CD4-positive, alpha-beta memory T cell (primary cell): ENCODE data around the gene CUZD1. TPM values are rescaled to one million over a fixed set of nuclear protein-coding genes. Genes with fewer than 3 reads are reported as not detected.
"Not testable (repeated sequence)": the region's sequence is repeated elsewhere in the genome, so short reads cannot be mapped to it uniquely, and the experiment has no call there.

ENCODE experiments used
- CTCF ChIA-PET: fragments of 350-600 bp; sonication (Branson Sonifier 250); formaldehyde crosslinking; loops from one replicate; lab custom pipeline; 2021; ENCODE audit warnings: inconsistent platforms; ENCODE audit not compliant: partially characterized antibody; lab: Charles Lee
- POLR2A ChIA-PET: fragments of 350-600 bp; sonication (Branson Sonifier 250); formaldehyde crosslinking; loops from one replicate; lab custom pipeline; 2021; ENCODE audit not compliant: partially characterized antibody; lab: Charles Lee
- DNase-seq, 5 donors: peaks; one replicate each; pipeline versions ENCODE4 v3.0.0 to v3.0.0-alpha.2; 2020 to 2022; ENCODE audit warnings: mixed read lengths in 1 of 5
- H3K27ac ChIP-seq: one replicate; pipeline ENCODE4 v1.7.0; 2013; ENCODE audit warnings: low read depth, low read length
- H3K27me3 ChIP-seq: 2 replicates; pipeline ENCODE4 v1.7.0; 2013; ENCODE audit warnings: mild to moderate bottlenecking, low read length, moderate library complexity; ENCODE audit not compliant: insufficient read depth
- H3K36me3 ChIP-seq: 2 replicates; pipeline ENCODE4 v1.7.0; 2013; ENCODE audit warnings: mild to moderate bottlenecking, low read length, moderate library complexity; ENCODE audit not compliant: insufficient read depth
- H3K4me1 ChIP-seq: 2 replicates; pipeline ENCODE4 v1.7.0; 2013; ENCODE audit warnings: mild to moderate bottlenecking, low read length, moderate library complexity; ENCODE audit not compliant: insufficient read depth
- H3K4me3 ChIP-seq, 2 donors: one replicate each; pipeline ENCODE4 v1.7.0; 2013; ENCODE audit warnings: low read length in 2 of 2, mild to moderate bottlenecking in 1 of 2
- H3K9me3 ChIP-seq, 2 donors: one replicate each; pipeline ENCODE4 v1.7.0; 2013; ENCODE audit warnings: low read length in 2 of 2, control low read depth in 1 of 2; ENCODE audit not compliant: control insufficient read depth in 1 of 2
- H3K27ac Mint-ChIP-seq, 7 donors: one replicate each; pipeline ENCODE4 v1.8.0; 2020 to 2021; ENCODE audit warnings: mixed read lengths in 7 of 7, mild to moderate bottlenecking in 6 of 7, inconsistent platforms in 3 of 7, moderate library complexity in 3 of 7
- H3K27me3 Mint-ChIP-seq, 2 donors: one replicate each; pipeline ENCODE4 v1.8.0; 2020 to 2021; ENCODE audit warnings: mixed read lengths in 2 of 2
- H3K36me3 Mint-ChIP-seq, 2 donors: one replicate each; pipeline ENCODE4 v1.8.0; 2020 to 2021; ENCODE audit warnings: mixed read lengths in 2 of 2, inconsistent platforms in 1 of 2, mild to moderate bottlenecking in 1 of 2
- H3K4me1 Mint-ChIP-seq, 4 donors: one replicate each; pipeline ENCODE4 v1.8.0; 2020 to 2021; ENCODE audit warnings: mixed read lengths in 4 of 4, mild to moderate bottlenecking in 1 of 4
- H3K4me3 Mint-ChIP-seq, 8 donors: one replicate each; pipeline ENCODE4 v1.8.0; 2020 to 2021; ENCODE audit warnings: mixed read lengths in 8 of 8, mild to moderate bottlenecking in 7 of 8, moderate library complexity in 6 of 8, inconsistent platforms in 3 of 8
- H3K9me3 Mint-ChIP-seq, 8 donors: one replicate each; pipeline ENCODE4 v1.8.0; 2020 to 2021; ENCODE audit warnings: mixed read lengths in 8 of 8, mild to moderate bottlenecking in 5 of 8, inconsistent platforms in 3 of 8, moderate library complexity in 1 of 8
- intact Hi-C: fragments of 100-400 bp; cut with micrococcal nuclease; formaldehyde crosslinking; loops from one replicate; pipeline ENCODE4 v1.15.1; 2023
- polyA plus RNA-seq, 2 donors: library from polyadenylated mRNA; unstranded; fragments of 300-500 nt; fragmentation: Illumina TruSeq; gene quantifications; one replicate each; pipeline ENCODE4 v1.2.3, GENCODE V29; 2021
- total RNA-seq, 2 experiments: library from RNA; stranded (reverse); gene quantifications; one replicate each; pipeline ENCODE4 v1.2.3, GENCODE V29; 2021

The CUZD1 gene
- total and polyA plus RNA-seq, 4 experiments from 2014 or later, result 0.86 to 4.1 (median 2.3) TPM

DNA sequence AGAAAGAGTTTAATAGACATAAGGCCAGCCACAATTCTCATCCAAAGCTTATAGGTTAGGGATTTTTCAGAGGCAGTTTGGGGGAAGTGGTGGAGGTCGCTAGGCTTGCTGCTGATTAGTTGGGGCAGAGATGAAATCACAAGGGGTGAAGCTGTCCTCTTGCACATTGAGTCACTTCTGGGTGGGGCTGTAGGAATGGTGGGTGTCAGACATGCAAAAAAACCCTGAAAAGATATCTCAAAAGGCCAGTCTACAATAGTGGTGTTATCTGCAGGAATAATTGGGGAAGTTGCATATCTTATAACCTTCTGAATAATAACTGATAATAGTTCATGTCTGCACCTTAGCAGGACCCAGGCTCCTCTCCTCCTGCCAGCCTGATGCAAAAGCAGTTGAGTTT lies 31.6 kb upstream of the CUZD1 start:
- DNase-seq, result no peak
- Histone ChIP-seq H3K4me3 (no peak overlapping the region), H3K4me1 (peaks cover 41% of the 10 kb centered on the region), H3K9me3 (no peaks in the 10 kb centered on the region), H3K27ac (no peak overlapping the region), H3K27me3 (no peaks in the 10 kb centered on the region), H3K36me3 (no peaks in the 10 kb centered on the region)
- peak overlapping the region in 6 of 8 donors; percentile 27 to 92 (median 66) for H3K4me3 Mint-ChIP-seq
- intact Hi-C loops, result loop anchor here (5.0 kb wide), 1 partner anchor 275 kb away; the partner anchor contains the start of gene BUB3
- H3K36me3 Mint-ChIP-seq, result peaks cover 5 to 12% of the 10 kb centered on the region in 2 donors
- H3K27ac Mint-ChIP-seq, result peak overlapping the region in 1 of 7 donors; percentile 8
- ChIA-PET CTCF (no interaction called here), POLR2A (no interaction called here)
- peaks cover 0 to 3% (median 0%) of the 10 kb centered on the region in 8 donors for H3K9me3 Mint-ChIP-seq
- H3K4me1 Mint-ChIP-seq, result peaks cover 34 to 62% (median 50%) of the 10 kb centered on the region in 4 donors
- no peaks in the 10 kb centered on the region for H3K27me3 Mint-ChIP-seq

- Histone ChIP-seq H3K36me3 (no peaks in the 10 kb centered on the region), H3K4me3 (no peak overlapping the region), H3K4me1 (peaks cover 41% of the 10 kb centered on the region), H3K27me3 (no peaks in the 10 kb centered on the region), H3K9me3 (no peaks in the 10 kb centered on the region), H3K27ac (no peak overlapping the region)
- ChIA-PET POLR2A (no interaction called here), CTCF (no interaction called here)
- peaks cover 0 to 4% (median under 1%) of the 10 kb centered on the region in 8 donors for H3K9me3 Mint-ChIP-seq
- no peak overlapping the region for H3K27ac Mint-ChIP-seq
- peaks cover 9 to 12% of the 10 kb centered on the region in 2 donors for H3K36me3 Mint-ChIP-seq
- peaks cover 34 to 62% (median 50%) of the 10 kb centered on the region in 4 donors for H3K4me1 Mint-ChIP-seq
- no peaks in the 10 kb centered on the region for H3K27me3 Mint-ChIP-seq
- no peak overlapping the region for H3K4me3 Mint-ChIP-seq
- no peak for DNase-seq
- intact Hi-C loops, result loop anchor here (5.0 kb wide), 1 partner anchor 276 kb away; the partner anchor contains the start of gene BUB3
These were observed 30.8 kb upstream of the CUZD1 start for GRCh38 chr10:122876467-122876855.

DNA sequence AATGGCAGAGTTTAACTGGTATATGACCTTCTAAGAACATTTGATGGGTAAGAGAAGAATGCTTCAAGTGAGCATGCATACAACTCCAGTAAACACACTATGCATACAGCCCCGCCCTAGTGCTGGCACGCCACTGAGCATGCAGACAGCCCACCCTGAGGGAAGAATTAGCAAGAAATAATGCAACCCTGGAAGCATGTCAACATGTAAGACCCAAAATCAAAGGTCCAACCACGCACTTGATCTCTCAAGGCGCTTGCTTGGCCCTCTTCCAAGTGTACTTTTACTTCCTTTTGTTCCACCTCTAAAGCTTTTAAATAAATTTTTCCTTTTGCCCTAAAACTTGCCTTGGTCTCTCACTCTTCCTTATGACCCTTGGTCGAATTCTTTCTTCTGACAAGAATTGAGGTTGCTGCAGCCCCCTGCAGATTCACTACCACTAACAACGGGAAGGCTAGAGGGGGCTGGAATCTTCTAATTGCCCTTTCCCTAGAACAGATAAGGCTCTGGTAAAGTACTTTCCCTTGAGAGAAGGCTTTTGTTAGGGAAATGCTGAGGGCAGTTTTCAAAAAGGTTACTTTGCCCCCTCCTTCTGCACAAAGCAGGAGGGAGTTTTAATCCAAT lies 30.3 kb upstream of the CUZD1 start:
- intact Hi-C loops, result loop anchor here (5.0 kb wide), 1 partner anchor 276 kb away; the partner anchor contains the start of gene BUB3
- Histone ChIP-seq H3K9me3 (no peaks in the 10 kb centered on the region), H3K27ac (no peak overlapping the region), H3K36me3 (no peaks in the 10 kb centered on the region), H3K4me1 (peaks cover 41% of the 10 kb centered on the region), H3K4me3 (no peak overlapping the region), H3K27me3 (no peaks in the 10 kb centered on the region)
- H3K27ac Mint-ChIP-seq, result peak overlapping the region in 1 of 7 donors; percentile 64
- no peaks in the 10 kb centered on the region for H3K27me3 Mint-ChIP-seq
- H3K4me3 Mint-ChIP-seq, result no peak overlapping the region
- H3K9me3 Mint-ChIP-seq, result peaks cover 0 to 4% (median under 1%) of the 10 kb centered on the region in 8 donors
- no peak for DNase-seq
- H3K36me3 Mint-ChIP-seq, result peaks cover 9 to 12% of the 10 kb centered on the region in 2 donors
- H3K4me1 Mint-ChIP-seq, result peaks cover 34 to 62% (median 49%) of the 10 kb centered on the region in 4 donors
- POLR2A ChIA-PET, result no interaction called here
- CTCF ChIA-PET, result no interaction called here

GRCh38 chr10:122871947-122872346 lies 26.3 kb upstream of the CUZD1 start:
- peaks cover 10 to 22% of the 10 kb centered on the region in 2 donors for H3K36me3 Mint-ChIP-seq
- H3K27me3 ChIP-seq, H3K9me3 Mint-ChIP-seq, H3K27ac Mint-ChIP-seq, DNase-seq, H3K36me3 ChIP-seq, H3K27me3 Mint-ChIP-seq, H3K9me3 ChIP-seq, H3K27ac ChIP-seq, H3K4me3 Mint-ChIP-seq, H3K4me3 ChIP-seq, POLR2A ChIA-PET, intact Hi-C loops, CTCF ChIA-PET: not testable (repeated sequence)
- H3K4me1 ChIP-seq, result peaks cover 13% of the 10 kb centered on the region
- H3K4me1 Mint-ChIP-seq, result peaks cover 11 to 54% (median 26%) of the 10 kb centered on the region in 4 donors

DNA sequence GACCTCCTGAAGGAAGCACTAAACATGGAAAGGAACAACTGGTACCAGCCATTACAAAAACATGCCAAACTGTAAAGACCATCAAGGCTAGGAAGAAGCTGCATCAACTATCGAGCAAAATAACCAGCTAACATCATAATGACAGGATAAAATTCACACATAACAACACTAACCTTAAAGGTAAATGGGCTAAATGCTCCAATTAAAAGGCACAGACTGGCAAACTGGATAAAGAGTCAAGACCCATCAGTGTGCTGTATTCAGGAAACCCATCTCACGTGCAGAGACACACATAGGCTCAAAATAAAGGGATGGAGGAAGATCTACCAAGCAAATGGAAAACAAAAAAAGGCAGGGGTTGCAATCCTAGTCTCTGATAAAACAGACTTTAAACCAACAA lies 23.1 kb upstream of the CUZD1 start:
- H3K36me3 ChIP-seq, H3K9me3 ChIP-seq, H3K4me1 ChIP-seq, H3K4me3 ChIP-seq, H3K27ac ChIP-seq, H3K4me3 Mint-ChIP-seq, H3K27me3 ChIP-seq, intact Hi-C loops, H3K27ac Mint-ChIP-seq, DNase-seq, POLR2A ChIA-PET, H3K9me3 Mint-ChIP-seq, H3K27me3 Mint-ChIP-seq, CTCF ChIA-PET: not testable (repeated sequence)
- Mint-ChIP-seq H3K4me1 (peaks cover 8 to 46% (median 17%) of the 10 kb centered on the region in 4 donors), H3K36me3 (peaks cover 6 to 17% of the 10 kb centered on the region in 2 donors)

DNA sequence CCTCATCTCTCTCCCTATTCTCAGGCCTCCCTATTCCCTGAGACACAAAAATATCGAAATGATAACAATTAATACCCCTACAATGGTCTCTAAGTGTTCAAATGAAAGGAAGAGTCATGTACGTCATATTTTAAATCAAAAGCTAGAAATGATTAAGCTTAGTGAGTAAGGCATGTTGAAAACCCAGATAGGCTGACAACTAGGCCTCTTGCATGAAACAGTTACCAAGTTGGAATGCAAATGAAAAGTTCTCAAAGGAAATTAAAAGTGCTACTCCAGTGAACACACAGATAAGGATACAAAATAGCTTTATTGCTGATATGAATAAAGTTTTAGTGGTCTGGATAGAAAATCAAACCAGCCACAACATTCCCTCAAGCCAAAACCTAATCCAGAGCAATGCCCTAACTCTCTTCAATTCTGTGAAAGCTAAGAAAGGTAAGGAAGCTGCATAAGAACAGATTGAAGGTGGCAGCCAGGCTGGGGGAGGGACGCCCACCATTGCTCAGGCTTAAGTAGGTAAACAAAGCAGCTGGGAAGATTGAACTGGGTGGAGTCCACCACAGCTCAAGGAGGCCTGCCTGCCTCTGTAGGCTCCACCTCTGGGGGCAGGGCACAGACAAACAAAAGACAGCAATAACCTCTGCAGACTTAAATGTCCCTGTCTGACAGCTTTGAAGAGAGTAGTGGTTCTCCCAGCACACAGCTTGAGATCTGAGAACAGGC lies 21.3 kb upstream of the CUZD1 start:
- Mint-ChIP-seq H3K36me3 (peaks cover 6 to 13% of the 10 kb centered on the region in 2 donors), H3K4me3 (peak overlapping the region in 1 of 8 donors; percentile 2), H3K27ac (peak overlapping the region in 2 of 7 donors; percentile 57 to 63), H3K4me1 (peaks cover 10 to 53% (median 23%) of the 10 kb centered on the region in 4 donors)
- CTCF ChIA-PET, POLR2A ChIA-PET, intact Hi-C loops, H3K9me3 Mint-ChIP-seq, H3K36me3 ChIP-seq, H3K9me3 ChIP-seq, DNase-seq, H3K4me1 ChIP-seq, H3K27me3 Mint-ChIP-seq, H3K27me3 ChIP-seq, H3K4me3 ChIP-seq, H3K27ac ChIP-seq: not testable (repeated sequence)

DNA sequence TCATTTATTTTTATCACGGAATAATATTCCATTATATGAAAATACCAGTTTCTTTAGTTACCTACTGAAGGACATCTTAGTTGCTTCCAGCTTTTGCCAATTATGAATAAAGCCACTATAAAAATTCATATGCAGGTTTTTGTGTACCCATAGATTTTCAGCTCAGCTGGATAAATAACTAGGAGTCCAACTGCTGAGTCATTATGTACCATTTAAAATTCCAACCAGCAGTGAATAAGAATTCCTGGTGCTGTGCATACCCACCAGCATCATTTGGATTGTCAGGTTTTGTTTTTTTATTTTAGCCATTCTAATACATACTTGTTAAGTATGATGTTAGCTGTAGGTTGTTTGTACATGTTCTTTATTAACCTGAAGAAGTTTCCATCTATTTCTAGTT lies 19.2 kb upstream of the CUZD1 start:
- H3K4me1 Mint-ChIP-seq, result peaks cover 13 to 48% (median 21%) of the 10 kb centered on the region in 4 donors
- POLR2A ChIA-PET, result no interaction called here

More for the DNA sequence above, 19.2 kb upstream of the CUZD1 start:
- intact Hi-C loops, result no loop called here
- Mint-ChIP-seq H3K27me3 (no peaks in the 10 kb centered on the region), H3K9me3 (peaks cover 0 to 4% (median under 1%) of the 10 kb centered on the region in 8 donors), H3K36me3 (peaks cover 3 to 9% of the 10 kb centered on the region in 2 donors), H3K27ac (no peak overlapping the region), H3K4me3 (no peak overlapping the region)
- no peaks in the 10 kb centered on the region for H3K4me1 ChIP-seq
- no peak for DNase-seq
- no peaks in the 10 kb centered on the region for H3K9me3 ChIP-seq
- CTCF ChIA-PET, result no interaction called here
- H3K36me3 ChIP-seq, result no peaks in the 10 kb centered on the region
- no peak overlapping the region for H3K27ac ChIP-seq
- no peaks in the 10 kb centered on the region for H3K27me3 ChIP-seq
- H3K4me3 ChIP-seq, result no peak overlapping the region
